ENCODE results near the gene NAPEPLD. TPM values are rescaled to one million over a fixed set of nuclear protein-coding genes. Genes with fewer than 3 reads are reported as not detected.
A peak's percentile ranks its signal among the peaks of the same experiment; 100 is the strongest.
"Not testable (repeated sequence)": the region's sequence is repeated elsewhere in the genome, so short reads cannot be mapped to it uniquely, and the experiment has no call there.

Gene NAPEPLD
- total RNA-seq, 1 experiment from 2014 or later: 14.8 TPM

DNA sequence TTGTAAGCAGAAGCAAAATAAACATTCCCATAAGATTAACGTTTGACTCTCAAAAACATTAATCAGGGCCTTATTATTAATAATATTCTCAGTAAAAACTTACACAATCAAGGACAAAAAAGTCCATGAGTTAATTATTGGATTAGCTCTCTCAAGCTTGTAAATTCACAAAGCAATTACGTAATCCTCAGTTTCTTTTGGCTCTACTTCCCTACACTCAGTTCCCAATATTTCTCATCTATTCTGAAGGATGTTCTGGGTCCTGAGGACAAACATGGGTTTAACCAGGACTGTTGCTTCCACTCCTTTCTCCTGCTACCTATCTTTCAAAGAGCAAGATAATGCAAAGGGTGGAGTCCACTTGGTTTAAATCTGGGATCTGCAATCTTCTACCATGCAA is 89.4 kb downstream of the NAPEPLD start:
- CTCF ChIA-PET: interaction anchor here (1.3 kb wide), 1 partner anchor 301 kb away, joined by 5 read pairs; no protein-coding TSS in a partner anchor
- BruUV-seq (replicated peaks): no TSS peak

GRCh38 chr7:103058122-103058521 is 90.8 kb downstream of the NAPEPLD start:
- BruUV-seq (replicated peaks): no TSS peak

More for the DNA sequence above, 89.4 kb downstream of the NAPEPLD start:
- H3K4me3 ChIP-seq (ENCODE audit: low read depth, low read length, poor library complexity, severe bottlenecking): no peak overlapping the region
- H3K36me3 ChIP-seq (ENCODE audit: insufficient read depth, low read length, poor library complexity, severe bottlenecking): no peaks in the 10 kb centered on the region
- no peaks in the 10 kb centered on the region for H3K27me3 ChIP-seq (replicated peaks; ENCODE audit: insufficient read depth, low read depth, low read length, poor library complexity)
- DNase-seq (ENCODE audit: low spot score): peak; percentile 40
- H3K27ac ChIP-seq (ENCODE audit: low read depth, low read length, poor library complexity, severe bottlenecking): no peak overlapping the region
- H3K9me3 ChIP-seq (ENCODE audit: low read depth, low read length, poor library complexity, severe bottlenecking): no peaks in the 10 kb centered on the region
- no peak for TF ChIP-seq CTCF (conservative IDR thresholded peaks at IDR 0.05; ENCODE audit: low read depth, low read length)
- TF ChIP-seq EZH2 (IDR thresholded peaks at IDR 0.05; ENCODE audit: borderline replicate concordance, low read depth, low read length, poor library complexity, severe bottlenecking): no peak
- intact Hi-C loops (cut with micrococcal nuclease; ENCODE audit: unreplicated experiment): no loop called here
- peaks cover 6% of the 10 kb centered on the region for H3K4me1 ChIP-seq (ENCODE audit: insufficient read depth, low read length, poor library complexity, severe bottlenecking)
- POLR2A ChIA-PET (ENCODE audit: low non-redundant PET): no interaction called here

DNA sequence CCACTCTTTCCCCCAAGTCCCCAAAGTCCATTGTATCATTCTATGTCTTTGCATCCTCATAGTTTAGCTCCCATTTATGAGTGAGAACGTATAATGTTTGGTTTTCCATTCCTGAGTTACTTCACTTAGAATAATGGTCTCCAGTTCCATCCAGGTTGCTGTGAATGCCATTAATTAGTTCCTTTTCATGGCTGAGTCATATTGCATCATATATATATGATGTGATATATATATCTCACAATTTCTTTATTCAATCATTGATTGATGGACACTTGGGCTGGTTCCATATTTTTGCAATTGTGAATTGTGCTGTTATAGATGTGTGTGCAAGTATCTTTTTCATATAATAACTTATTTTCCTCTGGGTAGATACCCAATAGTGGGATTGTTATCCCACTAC is 92.9 kb downstream of the NAPEPLD start:
- H3K36me3 ChIP-seq (ENCODE audit: insufficient read depth, low read length, poor library complexity, severe bottlenecking); H3K9me3 ChIP-seq (ENCODE audit: low read depth, low read length, poor library complexity, severe bottlenecking); CTCF ChIA-PET; intact Hi-C loops (cut with micrococcal nuclease; ENCODE audit: unreplicated experiment); DNase-seq (ENCODE audit: low spot score); POLR2A ChIA-PET (ENCODE audit: low non-redundant PET); H3K27me3 ChIP-seq (replicated peaks; ENCODE audit: insufficient read depth, low read depth, low read length, poor library complexity); H3K4me1 ChIP-seq (ENCODE audit: insufficient read depth, low read length, poor library complexity, severe bottlenecking); H3K4me3 ChIP-seq (ENCODE audit: low read depth, low read length, poor library complexity, severe bottlenecking); BruUV-seq (replicated peaks); H3K27ac ChIP-seq (ENCODE audit: low read depth, low read length, poor library complexity, severe bottlenecking): not testable (repeated sequence)

More at GRCh38 chr7:103058122-103058521, 90.8 kb downstream of the NAPEPLD start:
- Histone ChIP-seq H3K27ac (ENCODE audit: low read depth, low read length, poor library complexity, severe bottlenecking) (no peak overlapping the region), H3K4me1 (ENCODE audit: insufficient read depth, low read length, poor library complexity, severe bottlenecking) (peaks cover 6% of the 10 kb centered on the region), H3K27me3 (replicated peaks; ENCODE audit: insufficient read depth, low read depth, low read length, poor library complexity) (no peaks in the 10 kb centered on the region), H3K36me3 (ENCODE audit: insufficient read depth, low read length, poor library complexity, severe bottlenecking) (no peaks in the 10 kb centered on the region), H3K4me3 (ENCODE audit: low read depth, low read length, poor library complexity, severe bottlenecking) (no peak overlapping the region), H3K9me3 (ENCODE audit: low read depth, low read length, poor library complexity, severe bottlenecking) (no peaks in the 10 kb centered on the region)
- ChIA-PET POLR2A (ENCODE audit: low non-redundant PET) (no interaction called here), CTCF (interaction anchor here (0.6 kb wide), 1 partner anchor 300 kb away, joined by 5 read pairs; no protein-coding TSS in a partner anchor)
- TF ChIP-seq EZH2 (IDR thresholded peaks at IDR 0.05; ENCODE audit: borderline replicate concordance, low read depth, low read length, poor library complexity, severe bottlenecking): no peak
- TF ChIP-seq CTCF (conservative IDR thresholded peaks at IDR 0.05; ENCODE audit: low read depth, low read length): no peak
- intact Hi-C loops (cut with micrococcal nuclease; ENCODE audit: unreplicated experiment): no loop called here
- no peak for DNase-seq (ENCODE audit: low spot score)

DNA sequence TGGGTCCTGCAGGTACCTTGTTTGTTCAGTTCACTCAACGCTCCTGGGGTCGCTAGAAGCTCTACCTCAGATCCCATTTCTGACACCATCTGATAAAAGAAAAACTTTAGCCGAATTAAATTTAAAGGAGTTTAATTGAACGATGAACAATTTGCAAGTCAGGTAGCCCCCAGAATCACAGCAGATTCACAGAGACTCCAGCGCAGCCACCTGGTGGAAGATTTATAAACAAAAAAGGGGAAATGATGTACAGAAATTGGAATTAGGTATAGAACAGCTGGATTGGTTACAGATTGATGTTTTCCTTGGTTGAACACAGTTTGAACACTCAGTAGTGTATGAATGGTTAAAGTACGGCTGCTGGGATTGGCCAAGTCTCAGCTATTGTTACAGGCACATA is 97.4 kb downstream of the NAPEPLD start:
- POLR2A ChIA-PET (ENCODE audit: low non-redundant PET): no interaction called here
- TF ChIP-seq CTCF (conservative IDR thresholded peaks at IDR 0.05; ENCODE audit: low read depth, low read length) (no peak), EZH2 (IDR thresholded peaks at IDR 0.05; ENCODE audit: borderline replicate concordance, low read depth, low read length, poor library complexity, severe bottlenecking) (no peak)
- CTCF ChIA-PET: interaction anchor here (0.6 to 0.9 kb wide), 2 partner anchors 11 to 293 kb away, joined by 3 to 5 read pairs; no protein-coding TSS in a partner anchor
- intact Hi-C loops (cut with micrococcal nuclease; ENCODE audit: unreplicated experiment): no loop called here
- no TSS peak for BruUV-seq (replicated peaks)
- H3K27ac ChIP-seq (ENCODE audit: low read depth, low read length, poor library complexity, severe bottlenecking): no peak overlapping the region
- no peaks in the 10 kb centered on the region for H3K27me3 ChIP-seq (replicated peaks; ENCODE audit: insufficient read depth, low read depth, low read length, poor library complexity)
- H3K4me1 ChIP-seq (ENCODE audit: insufficient read depth, low read length, poor library complexity, severe bottlenecking): no peaks in the 10 kb centered on the region
- DNase-seq (ENCODE audit: low spot score): no peak
- no peaks in the 10 kb centered on the region for H3K36me3 ChIP-seq (ENCODE audit: insufficient read depth, low read length, poor library complexity, severe bottlenecking)
- no peak overlapping the region for H3K4me3 ChIP-seq (ENCODE audit: low read depth, low read length, poor library complexity, severe bottlenecking)
- H3K9me3 ChIP-seq (ENCODE audit: low read depth, low read length, poor library complexity, severe bottlenecking): peaks cover 20% of the 10 kb centered on the region
